Renal pelvis (tissue), 4 donors: ENCODE results near the gene CORO7. TPM values are rescaled to one million over a fixed set of nuclear protein-coding genes. Genes with fewer than 3 reads are reported as not detected.
"Not testable (repeated sequence)": the region's sequence is repeated elsewhere in the genome, so short reads cannot be mapped to it uniquely, and the experiment has no call there.

Experiments used
- DNase-seq: peaks from one replicate; pipeline ENCODE4 v3.0.0-alpha.2; 2013
- polyA plus RNA-seq, 3 donors: library from polyadenylated mRNA; unstranded; fragments of 120-200 nt; gene quantifications; one replicate each; pipeline ENCODE4 v1.2.1, GENCODE V29; 2013; ENCODE audit not compliant: insufficient read length in 3 of 3

Gene CORO7
- polyA plus RNA-seq, 3 donors = 21.2 to 25.0 (median 24.6) TPM

DNA sequence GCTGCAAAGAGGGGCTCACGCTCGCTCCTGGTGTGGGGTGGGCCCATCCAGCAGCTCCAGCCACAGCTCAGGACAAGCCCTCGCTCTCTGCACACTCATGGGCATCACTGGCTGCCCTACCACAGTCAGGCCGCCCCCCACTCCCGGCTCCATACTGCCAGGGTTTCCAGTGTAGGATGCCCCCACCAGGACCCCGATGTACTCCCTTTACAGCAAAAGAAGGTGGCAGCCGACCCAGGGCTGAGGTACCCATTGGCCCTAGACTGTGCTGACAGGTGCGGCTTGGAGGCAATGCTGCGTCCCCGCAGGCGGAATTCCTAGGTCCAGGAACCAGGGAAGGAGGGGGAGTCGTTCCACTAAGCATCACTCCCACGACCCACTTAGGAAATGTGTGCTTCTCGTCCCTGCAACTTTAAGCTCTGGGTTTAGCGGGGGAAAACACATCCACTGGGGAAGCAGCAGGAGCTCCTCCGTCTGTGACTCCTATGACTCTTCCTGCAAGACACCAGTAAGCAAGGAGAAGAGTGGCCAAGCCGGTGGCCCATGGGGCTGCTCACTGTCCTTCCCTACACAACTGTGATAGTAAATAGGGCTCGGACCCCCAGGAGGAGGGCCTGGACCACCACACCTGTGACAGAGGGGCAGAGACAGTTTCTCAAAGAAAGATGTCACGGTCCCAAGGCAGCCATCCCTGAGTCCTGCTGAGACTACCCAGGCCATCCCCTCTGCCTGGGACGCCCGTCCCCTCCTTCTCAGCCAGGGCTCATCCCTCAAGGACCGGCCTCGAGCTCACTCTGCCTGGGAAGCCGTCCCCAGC lies 13.1 kb downstream of the CORO7 start:
- no peak for DNase-seq

DNA sequence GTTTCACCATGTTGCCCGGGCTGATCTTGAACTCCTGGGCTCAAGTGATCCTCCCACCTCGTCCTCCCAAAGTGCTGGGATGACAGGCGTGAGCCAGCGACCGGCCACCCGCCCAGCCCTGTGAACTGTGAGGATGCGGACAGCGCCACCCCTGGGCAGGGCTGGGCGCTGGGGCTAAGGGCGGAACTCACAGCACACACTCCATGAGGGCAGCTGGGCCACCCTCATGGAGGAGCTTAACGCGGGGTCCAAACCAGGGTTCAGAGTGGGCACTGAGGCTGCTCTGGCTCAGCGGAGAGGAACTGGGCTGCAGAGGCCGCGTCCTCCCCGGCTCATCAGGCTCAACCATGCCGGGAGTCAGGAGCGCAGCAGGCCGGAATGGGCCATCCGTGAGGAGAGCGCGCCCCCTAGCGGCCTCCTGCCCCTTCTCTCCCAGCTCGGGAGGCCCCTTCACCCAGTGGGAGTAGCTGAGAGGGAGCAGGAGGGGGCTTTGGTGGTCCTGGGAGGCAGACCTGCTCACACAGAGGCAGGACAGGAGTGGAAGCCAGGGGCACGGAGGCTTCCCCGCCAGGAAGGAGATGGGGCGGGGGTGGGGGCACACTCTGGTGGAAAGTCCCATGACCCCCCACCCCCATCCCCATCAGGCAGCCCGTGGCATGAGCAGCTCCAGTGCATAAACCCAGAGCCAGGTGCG lies 13.8 kb downstream of the CORO7 start:
- peak; percentile 77 for DNase-seq

DNA sequence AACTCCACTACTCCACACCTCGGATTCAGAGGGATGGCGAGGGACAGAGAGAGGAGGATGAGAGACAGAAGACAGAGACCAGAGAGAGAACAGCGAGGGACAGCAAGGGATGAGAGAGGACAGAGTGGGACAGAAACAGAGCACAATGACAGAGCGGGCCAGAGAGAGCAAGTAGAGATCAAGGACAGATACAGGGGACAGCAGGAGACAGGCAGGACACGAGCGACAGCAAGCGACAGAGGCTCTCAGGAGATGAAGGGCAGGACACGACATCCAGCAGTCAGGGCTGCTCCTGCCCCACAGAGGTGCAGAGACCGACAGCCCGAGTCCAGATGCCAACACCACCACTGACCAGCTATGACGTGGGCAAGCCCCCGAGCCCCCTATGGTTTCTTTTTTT lies 14.9 kb downstream of the CORO7 start:
- DNase-seq = no peak

DNA sequence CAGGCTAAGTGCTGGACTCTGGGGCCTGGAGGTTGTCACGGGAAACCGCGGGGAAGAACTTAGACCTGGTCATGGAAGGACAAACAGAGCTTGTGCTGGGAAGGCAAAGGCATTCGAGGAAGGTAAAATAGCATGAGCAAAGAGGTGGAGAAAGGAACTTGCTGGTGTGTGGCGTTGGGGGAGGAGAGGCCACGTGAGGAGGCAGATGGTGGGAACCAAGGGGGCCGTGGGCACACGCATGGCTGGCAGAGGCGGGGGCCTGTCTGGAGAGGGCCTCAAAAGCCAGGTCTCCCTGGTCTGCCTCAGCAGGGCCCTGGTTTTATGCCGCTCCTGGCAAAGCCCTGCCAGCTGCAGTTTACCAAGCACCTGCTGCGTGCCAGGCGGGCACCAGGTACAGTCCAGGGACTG lies 15.3 kb downstream of the CORO7 start:
- peak; percentile 70 for DNase-seq

DNA sequence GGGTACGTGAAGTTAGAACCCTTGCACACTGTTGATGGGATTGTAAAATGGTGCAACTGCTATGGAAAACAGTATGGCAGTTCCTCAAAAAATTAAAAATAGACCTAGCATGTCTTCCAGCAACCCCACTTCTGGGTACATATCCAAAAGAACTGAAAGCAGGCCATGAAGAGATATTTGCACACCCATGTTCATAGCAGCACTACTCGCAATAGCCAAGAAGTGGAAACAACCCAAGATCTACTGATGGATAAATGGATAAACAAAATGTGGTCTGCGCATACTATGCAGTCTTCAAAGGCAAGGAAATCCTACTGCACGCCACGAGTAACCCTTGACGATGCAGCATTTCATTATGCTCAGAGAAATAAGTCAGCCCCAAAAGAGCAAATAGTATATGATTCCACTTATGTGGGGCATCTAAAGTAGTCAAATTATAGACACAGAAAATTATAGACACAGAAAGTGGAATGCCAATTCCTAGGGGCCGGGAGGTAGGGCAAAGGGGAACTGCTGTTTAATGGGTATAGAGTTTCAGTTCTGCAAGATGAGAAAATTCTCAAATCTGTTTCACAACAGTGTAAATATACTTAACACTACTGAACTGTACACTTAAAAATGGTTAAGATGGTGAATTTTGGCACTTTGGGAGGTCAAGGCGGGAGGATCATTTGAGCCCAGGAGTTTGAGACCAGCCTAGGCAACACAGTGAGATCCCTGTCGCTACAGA lies 17.2 kb downstream of the CORO7 start:
- DNase-seq = no peak

DNA sequence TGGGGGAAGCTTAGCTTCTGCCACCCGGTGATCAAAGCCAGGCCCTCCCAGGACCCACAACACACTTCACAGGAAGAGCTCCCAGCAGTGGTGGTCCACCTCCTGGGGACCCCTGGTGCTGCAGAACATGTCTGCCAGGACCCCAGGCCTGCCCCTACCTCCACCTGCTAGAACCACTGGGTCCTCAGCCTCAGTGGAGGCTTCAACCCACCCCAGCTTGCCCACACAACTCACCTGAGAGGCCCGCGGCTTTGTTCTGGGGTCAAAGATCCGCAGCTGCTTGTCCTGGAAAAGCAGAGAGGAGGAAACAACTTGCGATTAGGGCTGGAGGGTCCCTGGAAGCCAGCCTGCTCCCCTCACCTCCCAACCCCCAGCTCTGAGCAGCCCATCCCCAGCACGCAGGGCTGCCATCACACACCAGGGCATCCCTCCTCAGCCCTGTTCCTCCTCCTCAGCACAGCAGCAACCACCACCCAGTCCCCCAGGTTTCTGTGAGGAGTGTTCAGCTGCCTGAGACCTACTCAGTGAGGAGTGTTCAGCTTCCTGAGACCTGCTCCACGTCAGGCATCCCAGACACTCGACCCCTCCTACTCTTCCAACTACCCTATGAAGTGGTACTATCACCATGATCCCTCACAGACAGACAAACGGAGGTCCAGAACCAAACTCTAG lies 21.2 kb downstream of the CORO7 start:
- DNase-seq = no peak

DNA sequence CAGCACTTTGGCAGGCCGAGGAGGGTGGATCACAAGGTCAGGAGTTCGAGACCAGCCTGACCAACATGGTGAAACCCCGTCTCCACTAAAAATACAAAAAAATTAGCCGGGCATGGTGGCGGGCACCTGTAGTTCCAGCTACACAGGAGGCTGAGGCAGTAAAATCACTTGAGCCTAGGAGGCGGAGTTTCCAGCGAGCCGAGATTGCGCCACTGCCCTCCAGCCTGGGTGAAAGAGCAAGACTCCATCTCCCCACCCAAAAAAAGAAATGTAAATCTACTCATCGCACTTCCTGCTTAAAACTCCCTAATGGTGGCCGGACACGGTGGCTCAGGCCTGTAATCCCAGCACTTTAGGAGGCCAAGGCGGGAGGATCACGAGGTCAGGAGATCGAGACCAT lies 22.5 kb downstream of the CORO7 start:
- DNase-seq = not testable (repeated sequence)

DNA sequence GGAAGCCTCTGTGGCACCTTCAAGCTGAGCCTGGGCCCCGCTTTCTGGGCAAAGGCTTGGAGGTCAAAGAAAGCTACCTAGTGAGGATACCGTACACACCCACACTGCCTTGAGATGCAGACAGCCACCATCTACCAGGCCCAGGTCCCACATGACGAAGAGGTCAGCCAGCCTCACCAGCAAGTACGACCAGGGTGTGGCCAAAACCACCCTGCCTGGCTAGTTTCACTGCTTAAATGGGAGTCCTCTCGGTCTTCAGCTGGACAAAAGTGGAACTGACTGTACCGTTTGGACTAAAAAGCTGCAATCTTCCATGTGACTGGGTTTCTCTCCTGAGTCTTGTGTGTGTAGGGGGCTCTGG lies 23.2 kb downstream of the CORO7 start:
- no peak for DNase-seq

DNA sequence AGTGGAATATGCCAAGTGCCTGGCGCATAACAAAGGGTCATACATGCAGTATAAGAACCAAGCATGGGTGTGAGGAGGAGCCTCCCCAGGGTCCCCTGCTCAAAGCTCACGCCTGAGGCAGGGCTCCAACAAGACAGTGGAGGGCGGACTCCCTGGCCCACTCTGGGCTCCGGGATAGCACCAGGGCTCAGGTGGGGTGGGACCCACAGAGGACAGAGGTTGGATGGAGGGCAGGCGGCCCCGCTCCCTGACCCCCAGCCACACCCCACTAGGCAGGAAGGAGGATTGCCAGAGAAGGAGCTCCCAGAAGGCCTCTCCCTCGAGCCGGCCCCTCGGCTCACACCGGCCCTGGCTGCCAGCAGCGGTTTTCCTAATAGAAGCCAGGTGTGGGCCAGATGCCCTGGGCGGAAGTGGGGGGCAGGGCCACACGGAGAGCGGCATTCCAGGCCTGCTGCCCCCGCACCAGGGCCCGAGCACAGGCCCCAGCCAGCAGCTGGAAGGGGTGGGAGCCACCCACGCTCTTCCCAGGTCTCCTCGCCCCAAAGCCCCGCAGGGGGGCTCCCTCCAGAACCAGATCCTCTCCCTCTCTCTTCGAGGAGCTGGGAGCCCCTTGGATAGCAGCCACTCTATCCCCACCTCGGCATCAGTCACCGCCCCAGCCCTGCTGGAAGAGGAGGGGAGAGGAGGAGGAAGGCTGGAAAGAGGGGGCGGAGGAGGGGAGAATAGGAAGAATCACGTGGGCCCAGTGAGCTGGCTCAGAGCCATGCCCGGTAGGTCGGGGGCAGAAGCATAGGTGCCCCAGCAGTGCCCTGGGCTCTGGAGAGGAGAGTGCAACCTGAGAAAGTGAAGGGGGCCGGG lies 23.8 kb downstream of the CORO7 start:
- DNase-seq = peak; percentile 80

DNA sequence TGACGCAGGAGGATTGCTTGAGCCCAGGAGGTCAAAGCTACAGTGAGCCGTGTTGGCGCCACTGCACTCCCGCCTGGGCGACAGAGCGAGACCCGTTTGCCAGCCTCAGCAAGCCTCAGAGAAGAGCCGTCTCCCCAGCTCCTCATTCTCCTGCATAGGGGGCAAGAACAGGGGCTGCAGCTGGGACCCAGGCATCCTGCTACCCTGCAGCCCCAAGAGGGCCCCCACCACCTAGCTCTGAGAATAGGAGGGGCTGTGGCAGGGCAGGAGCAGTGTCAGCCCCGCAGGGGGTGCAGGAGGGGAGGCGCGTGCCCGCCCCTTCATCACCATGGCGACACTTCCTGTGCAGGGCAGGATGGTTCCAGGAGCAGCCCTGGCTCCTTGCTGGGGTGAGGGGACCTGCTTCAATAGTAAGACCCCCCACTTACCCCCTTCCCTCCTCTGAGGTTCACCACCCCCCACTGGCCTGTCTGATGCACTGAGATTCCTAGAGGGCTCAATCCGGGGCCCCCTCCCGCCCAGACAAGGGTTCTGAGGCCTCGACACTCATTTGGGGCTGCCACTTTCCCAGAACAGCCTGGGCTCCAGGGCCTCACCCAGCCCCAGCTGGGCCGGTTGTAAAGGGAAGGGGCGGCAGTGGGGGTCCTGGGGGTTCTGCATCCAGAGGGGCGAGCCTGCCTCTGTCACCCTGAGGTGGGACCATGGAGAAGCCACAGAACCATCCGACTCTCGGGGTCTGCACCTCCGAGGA lies 24.6 kb downstream of the CORO7 start:
- DNase-seq = no peak

DNA sequence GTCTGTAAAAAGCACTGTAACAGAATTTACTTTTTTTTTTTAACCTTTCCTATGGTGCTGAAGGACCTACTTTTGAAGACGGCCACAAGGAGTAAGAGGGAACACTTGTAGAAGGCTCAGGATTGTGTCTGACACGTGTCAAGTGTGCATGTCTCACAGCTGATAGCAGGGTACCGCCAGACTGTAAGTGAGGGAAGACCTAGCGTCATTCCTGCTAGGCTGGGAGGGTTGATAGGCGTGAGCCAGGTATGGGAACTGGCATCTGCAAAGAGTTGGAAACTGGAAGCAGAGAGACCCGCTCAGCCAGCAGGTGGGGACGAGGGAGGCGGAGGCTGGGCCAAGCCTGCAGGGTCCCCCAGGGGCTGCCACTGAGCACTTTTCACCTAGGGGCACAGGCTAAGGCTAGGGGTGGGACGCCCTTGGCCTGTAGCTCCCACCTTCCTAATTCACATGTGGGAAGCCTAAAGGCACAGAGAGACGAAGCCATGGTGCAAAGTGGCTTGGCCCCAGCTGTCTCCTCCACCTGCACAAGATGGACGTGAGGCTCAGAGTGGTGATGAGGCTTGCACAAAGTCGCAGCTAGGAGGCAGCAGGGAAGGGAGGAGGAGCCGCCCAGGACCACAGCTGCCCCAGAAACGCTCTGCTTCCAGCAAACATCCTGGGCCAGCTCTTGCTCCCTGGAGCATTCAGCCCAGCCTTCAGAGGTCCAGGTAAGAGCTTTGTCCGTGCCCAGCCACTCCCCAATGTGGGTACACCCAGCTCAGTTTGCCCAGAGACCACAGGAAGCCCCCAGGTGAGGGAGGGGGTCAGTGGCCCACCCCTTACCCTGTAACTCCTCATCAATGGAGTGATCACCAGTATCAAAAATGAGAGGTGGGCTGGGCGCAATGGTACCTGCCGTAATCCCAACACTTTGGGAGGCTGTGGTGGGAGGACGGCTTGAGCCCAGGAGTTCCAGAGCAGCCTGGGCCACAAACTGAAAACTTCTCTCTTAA lies 25.8 kb downstream of the CORO7 start:
- no peak for DNase-seq

DNA sequence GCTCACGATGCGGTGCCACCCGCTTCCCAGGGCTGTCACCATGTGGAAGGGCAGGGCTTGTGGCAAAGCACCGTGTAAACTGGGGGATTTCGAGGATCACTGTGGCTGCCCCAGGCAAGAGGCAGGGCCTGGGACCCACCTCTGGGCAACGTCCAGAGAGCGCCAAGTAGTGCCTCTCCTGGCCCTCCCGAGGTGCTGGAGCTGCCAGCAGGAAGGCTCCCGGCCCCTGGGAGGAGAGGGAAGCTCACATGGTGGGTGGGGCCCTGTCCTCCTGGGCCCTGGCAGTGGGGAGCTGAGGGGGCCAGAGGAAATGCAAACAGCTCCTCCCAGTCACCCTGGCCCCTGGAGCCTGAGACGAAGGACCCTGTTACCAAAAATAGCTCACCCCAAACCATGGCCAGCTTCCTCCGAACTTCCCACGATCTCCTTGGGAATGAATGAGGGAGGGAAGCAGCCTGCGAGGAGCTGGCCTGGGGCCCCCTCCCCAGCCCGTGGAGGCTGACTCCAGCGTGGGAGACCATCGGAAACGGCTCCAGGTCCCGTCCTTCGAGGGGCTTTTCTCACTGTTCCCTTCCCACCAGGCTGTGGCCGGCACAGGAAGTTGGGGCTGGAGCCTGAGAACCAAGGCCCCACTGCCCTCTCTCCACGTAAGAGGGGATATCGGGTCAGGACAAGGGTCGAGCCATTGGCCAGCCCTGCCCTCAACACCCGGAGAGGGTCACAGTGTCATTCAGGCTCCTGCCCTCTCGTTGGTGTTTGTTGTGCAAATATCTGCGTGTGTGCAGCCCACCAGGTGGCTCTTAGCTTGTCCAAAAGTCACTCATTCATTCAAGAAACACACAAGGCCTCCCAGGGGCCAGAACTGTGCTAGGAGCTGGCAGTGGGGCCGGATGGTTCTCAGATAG lies 27.1 kb downstream of the CORO7 start:
- DNase-seq = no peak

DNA sequence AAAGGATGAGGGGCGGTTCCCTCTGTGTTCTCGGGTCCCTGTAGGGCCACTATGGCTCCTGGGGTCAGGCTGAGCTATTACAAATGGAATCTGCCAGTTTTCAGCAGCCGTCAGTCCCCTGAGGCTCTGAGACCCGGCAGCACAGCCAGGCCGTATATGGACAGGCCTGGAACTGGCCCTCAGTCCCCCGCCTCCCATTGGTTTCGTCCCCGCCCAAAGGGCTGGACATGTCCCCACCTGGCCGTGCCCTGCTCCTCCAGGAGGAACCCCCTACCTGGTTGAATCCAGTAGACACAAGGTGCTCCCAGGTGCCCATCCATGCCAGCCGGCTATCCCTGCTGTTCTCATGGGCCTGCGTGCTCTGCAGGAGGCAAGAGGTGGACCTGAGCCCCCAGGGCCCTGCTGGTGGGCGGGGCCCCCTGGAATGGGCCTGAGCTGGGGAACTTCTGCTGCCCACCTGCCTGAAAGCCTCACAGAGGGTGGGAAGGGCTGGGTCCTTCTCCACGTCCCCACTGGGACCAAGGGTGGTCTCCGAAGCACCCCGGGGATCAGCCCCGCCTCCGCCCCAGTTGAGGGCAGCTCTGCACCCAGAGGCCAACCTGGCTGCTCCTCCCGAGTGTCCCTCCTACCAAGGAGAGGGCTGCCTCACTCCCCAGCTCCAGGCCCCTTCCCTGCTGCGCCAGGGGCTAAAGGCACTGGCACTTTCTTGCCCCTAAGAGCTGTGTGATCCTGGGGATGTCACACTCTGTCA lies 27.9 kb downstream of the CORO7 start:
- no peak for DNase-seq

DNA sequence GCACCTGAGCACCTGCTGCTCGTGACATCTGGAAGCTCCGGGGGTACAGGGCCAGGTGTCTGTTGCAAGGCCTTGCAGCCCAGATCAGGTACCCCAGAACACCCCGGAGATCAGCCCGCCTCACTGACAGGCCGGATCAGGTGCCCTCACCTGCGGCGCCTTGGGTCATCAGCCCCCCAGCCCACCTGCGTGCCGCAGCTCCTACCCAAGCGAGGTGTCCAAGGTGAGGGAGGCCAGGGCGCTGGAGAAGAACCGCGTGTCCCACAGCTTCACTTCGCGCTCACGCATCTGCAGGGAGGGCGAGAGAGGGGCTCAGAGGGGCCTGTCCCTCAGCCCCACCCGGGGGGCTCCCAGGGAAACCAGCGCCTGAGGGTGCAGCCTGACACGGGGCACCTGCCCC lies 28.6 kb downstream of the CORO7 start:
- no peak for DNase-seq

DNA sequence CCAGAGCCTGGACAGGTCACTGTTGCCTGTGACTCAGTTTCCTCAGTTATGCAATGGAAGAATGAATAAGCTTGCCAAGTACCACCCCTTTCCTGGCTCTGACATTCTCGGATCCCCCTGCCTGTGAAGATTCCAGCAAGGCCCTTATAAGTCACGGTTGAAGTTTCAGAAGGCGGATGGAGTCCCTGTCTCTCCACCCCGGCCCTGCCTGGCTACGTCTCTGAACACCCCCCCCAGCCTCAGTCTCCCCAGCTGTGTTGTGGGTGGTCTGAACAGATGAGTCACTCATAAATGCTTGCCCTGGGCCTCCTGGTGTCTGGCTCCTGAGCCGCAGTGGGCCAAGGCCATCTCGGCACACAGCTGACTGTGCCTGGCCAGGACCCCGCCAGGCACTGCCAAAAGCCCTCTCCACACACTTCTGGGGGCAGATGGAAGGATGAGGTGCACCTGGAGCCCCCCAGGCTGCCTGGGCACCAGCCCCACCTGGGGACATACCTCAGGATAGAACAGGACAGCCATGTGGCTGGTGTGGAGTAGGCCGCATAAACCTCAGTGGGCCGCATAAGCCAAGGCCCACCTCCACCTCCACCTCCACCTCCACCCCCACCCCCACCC lies 29.3 kb downstream of the CORO7 start:
- DNase-seq = no peak

DNA sequence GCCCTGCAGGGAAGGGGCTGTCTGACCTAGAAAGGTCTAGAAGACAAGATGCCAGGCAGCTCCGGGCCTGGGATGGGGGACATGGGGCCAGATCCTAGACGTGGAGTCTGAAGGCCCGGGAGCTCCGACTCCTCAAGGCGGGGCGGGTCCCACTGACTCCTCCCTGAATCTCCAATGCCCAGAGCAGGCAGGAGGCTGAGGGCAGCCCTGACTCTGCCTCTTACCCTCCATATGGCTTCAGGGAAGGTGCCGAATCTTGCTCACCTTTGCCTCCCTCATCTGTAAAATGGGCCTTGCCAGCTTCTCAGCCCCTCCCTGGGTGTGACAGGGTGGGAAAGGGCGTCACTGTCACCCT lies 30.0 kb downstream of the CORO7 start:
- no peak for DNase-seq
